HG03175 (cell line): ENCODE measurements around the gene NSDHL.

Source experiments
- ATAC-seq: cut with Tn5 transposase; IDR thresholded peaks from one replicate; pipeline ENCODE4 v1.9.1; 2021; ENCODE audit warnings: mild to moderate bottlenecking, moderate library complexity; ENCODE audit not compliant: unreplicated experiment

The NSDHL gene

GRCh38 chrX:152843852-152844251 lies 13.0 kb downstream of the NSDHL start:
- ATAC-seq, result no peak

- ATAC-seq, result no peak
These were observed 13.4 kb downstream of the NSDHL start for GRCh38 chrX:152844256-152844655.

- ATAC-seq, result no peak
These were observed 14.9 kb downstream of the NSDHL start for GRCh38 chrX:152845618-152846240.

GRCh38 chrX:152847281-152847680 lies 16.4 kb downstream of the NSDHL start:
- ATAC-seq, result no peak

GRCh38 chrX:152850465-152850864 lies 19.6 kb downstream of the NSDHL start:
- ATAC-seq, result no peak

- no peak for ATAC-seq
These were observed 23.1 kb downstream of the NSDHL start for GRCh38 chrX:152853986-152854385.

GRCh38 chrX:152861116-152861515 lies 30.3 kb downstream of the NSDHL start:
- ATAC-seq, result no peak

- ATAC-seq, result no peak
These were observed 31.0 kb downstream of the NSDHL start for GRCh38 chrX:152861826-152862225.

- no peak for ATAC-seq
These were observed 34.5 kb downstream of the NSDHL start for GRCh38 chrX:152865232-152865920.

- ATAC-seq, result no peak
These were observed 35.5 kb downstream of the NSDHL start for GRCh38 chrX:152866386-152866785.

GRCh38 chrX:152869972-152870371 lies 39.1 kb downstream of the NSDHL start:
- no peak for ATAC-seq

- no peak for ATAC-seq
These were observed 40.4 kb downstream of the NSDHL start for GRCh38 chrX:152871260-152871659.

- no peak for ATAC-seq
These were observed 41.7 kb downstream of the NSDHL start for GRCh38 chrX:152872522-152872921.

GRCh38 chrX:152873361-152873760 lies 42.5 kb downstream of the NSDHL start:
- no peak for ATAC-seq

GRCh38 chrX:152876931-152877840 lies 46.3 kb downstream of the NSDHL start:
- ATAC-seq, result no peak

GRCh38 chrX:152878976-152879755 lies 48.3 kb downstream of the NSDHL start:
- no peak for ATAC-seq

GRCh38 chrX:152881289-152881688 lies 50.4 kb downstream of the NSDHL start:
- no peak for ATAC-seq

GRCh38 chrX:152884171-152884570 lies 53.3 kb downstream of the NSDHL start:
- ATAC-seq, result no peak

GRCh38 chrX:152886716-152887115 lies 55.9 kb downstream of the NSDHL start:
- ATAC-seq, result no peak

- no peak for ATAC-seq
These were observed 61.6 kb downstream of the NSDHL start for GRCh38 chrX:152892499-152892898.
